ACHN (cell line): ENCODE data around the gene NPB.
A peak's percentile ranks its signal among the peaks of the same experiment; 100 is the strongest.

Source experiments
- DNase-seq: peaks from one replicate; pipeline ENCODE4 v3.0.0-alpha.2; 2015
- in situ Hi-C: cut with HindIII; loops from 2 replicates; pipeline ENCODE4 v1.10.0; 2017; ENCODE audit warnings: low sequenced_read_pairs, low pct_ligation_motif_present, low pct_unique_long_range_greater_than_20kb

Gene NPB

GRCh38 chr17:81902023-81902652 is at the start of gene NPB:
Gene NPB (plus strand): TSS chr17:81902238. CDS start chr17:81902278, 40 bp downstream.
- no peak for DNase-seq
- in situ Hi-C loops: no loop called here

- peak; percentile 21 for DNase-seq
- in situ Hi-C loops: no loop called here
Measured at GRCh38 chr17:81854974-81855774, 46.9 kb upstream of the NPB start.

GRCh38 chr17:81858170-81858966 is 43.7 kb upstream of the NPB start:
- no peak for DNase-seq
- in situ Hi-C loops: no loop called here

GRCh38 chr17:81858967-81859905 is 42.8 kb upstream of the NPB start:
- in situ Hi-C loops: no loop called here
- peak; percentile 23 for DNase-seq

GRCh38 chr17:81859906-81860755 is 41.9 kb upstream of the NPB start, which contains the start of gene P4HB:
Gene P4HB (minus strand): TSS chr17:81860535. CDS start chr17:81860471, 64 bp downstream.
- in situ Hi-C loops: no loop called here
- DNase-seq: peak; percentile 22

GRCh38 chr17:81860756-81861568 is 41.1 kb upstream of the NPB start:
- in situ Hi-C loops: no loop called here
- DNase-seq: peak; percentile 100

- no peak for DNase-seq
- in situ Hi-C loops: no loop called here
Measured at GRCh38 chr17:81863123-81863675, 38.8 kb upstream of the NPB start.

- no peak for DNase-seq
- in situ Hi-C loops: no loop called here
Measured at GRCh38 chr17:81863833-81864768, 37.9 kb upstream of the NPB start.

GRCh38 chr17:81865358-81865732 is 36.7 kb upstream of the NPB start:
- DNase-seq: no peak
- in situ Hi-C loops: no loop called here

- in situ Hi-C loops: no loop called here
- DNase-seq: no peak
Measured at GRCh38 chr17:81865733-81866439, 36.2 kb upstream of the NPB start.

GRCh38 chr17:81866440-81867169 is 35.4 kb upstream of the NPB start:
- in situ Hi-C loops: no loop called here
- DNase-seq: no peak

- no peak for DNase-seq
- in situ Hi-C loops: no loop called here
Measured at GRCh38 chr17:81867170-81867990, 34.7 kb upstream of the NPB start.

GRCh38 chr17:81867991-81868673 is 33.9 kb upstream of the NPB start:
- in situ Hi-C loops: no loop called here
- DNase-seq: no peak
